H1 (cell line): Measurements from ENCODE around the gene NUFIP2. TPM values are rescaled to one million over a fixed set of nuclear protein-coding genes. Genes with fewer than 3 reads are reported as not detected.

ENCODE experiments used
- CTCF ChIA-PET: fragments of 300-600 bp; sonication (Branson Sonifier 250); formaldehyde crosslinking; loops from one replicate; lab custom pipeline; 2021; ENCODE audit not compliant: partially characterized antibody; lab: Charles Lee
- POLR2A ChIA-PET: fragments of 300-600 bp; sonication (Branson Sonifier 250); formaldehyde crosslinking; loops from one replicate; lab custom pipeline; 2021; ENCODE audit warnings: inconsistent platforms; ENCODE audit not compliant: partially characterized antibody; lab: Charles Lee
- DNase-seq, 2 experiments: peaks; one replicate each; pipeline versions ENCODE4 v3.0.0 to v3.0.0-alpha.2; 2010 to 2022; ENCODE audit warnings: low spot score in 2 of 2, low read depth in 1 of 2, mixed read lengths in 1 of 2
- FAIRE-seq: peaks from 2 replicates; lab custom pipeline; 2011; peaks lifted over from hg19 to GRCh38; lab: Jason Lieb, UNC
- H2AFZ ChIP-seq: 2 replicates; pipeline ENCODE4 v1.8.1; 2012; ENCODE audit warnings: low read length, inconsistent platforms
- H2AK5ac ChIP-seq: 2 replicates; pipeline ENCODE4 v1.6.1; 2013; ENCODE audit warnings: low read depth, low read length
- H2BK120ac ChIP-seq: replicated peaks from 2 replicates; pipeline ENCODE3; 2013; ENCODE audit warnings: low read depth, low read length, inconsistent platforms
- H2BK12ac ChIP-seq: 2 replicates; pipeline ENCODE4 v1.6.1; 2013; ENCODE audit warnings: low read depth, low read length
- H2BK15ac ChIP-seq: 2 replicates; pipeline ENCODE4 v1.6.1; 2013; ENCODE audit warnings: low read length
- H2BK20ac ChIP-seq: 2 replicates; pipeline ENCODE4 v1.6.1; 2013; ENCODE audit warnings: low read length
- H2BK5ac ChIP-seq: 2 replicates; pipeline ENCODE4 v1.6.1; 2013; ENCODE audit warnings: low read depth, low read length
- H3K14ac ChIP-seq: 2 replicates; pipeline ENCODE4 v1.6.1; 2013; ENCODE audit warnings: inconsistent platforms; ENCODE audit not compliant: insufficient read length
- H3K18ac ChIP-seq: 2 replicates; pipeline ENCODE4 v1.6.1; 2013; ENCODE audit warnings: low read length; ENCODE audit errors: extremely low read depth
- H3K23ac ChIP-seq: 2 replicates; pipeline ENCODE4 v1.6.1; 2013; ENCODE audit warnings: inconsistent platforms; ENCODE audit not compliant: insufficient read length
- H3K23me2 ChIP-seq: 2 replicates; pipeline ENCODE4 v1.6.1; 2013; ENCODE audit warnings: low read depth, low read length
- H3K27ac ChIP-seq: 2 replicates; pipeline ENCODE4 v1.6.1; 2011; ENCODE audit warnings: low read depth, low read length, inconsistent platforms
- H3K27me3 ChIP-seq, 4 experiments: replicated peaks in 1 of 4; 1 replicate in 1 of 4; 2 replicates in 3 of 4; pipeline versions ENCODE4 v1.6.1 to v1.8.1; 2011 to 2013; ENCODE audit warnings: low read length in 3 of 4, mild to moderate bottlenecking in 3 of 4, inconsistent platforms in 2 of 4, mixed read lengths in 2 of 4, moderate library complexity in 1 of 4; ENCODE audit not compliant: control insufficient read depth in 3 of 4, insufficient read depth in 3 of 4; ENCODE audit errors: extremely low read depth in 1 of 4
- H3K36me3 ChIP-seq, 4 experiments: 2 replicates each; pipeline versions ENCODE4 v1.6.1 to v1.8.1; 2011 to 2013; ENCODE audit warnings: mild to moderate bottlenecking in 4 of 4, low read length in 3 of 4, moderate library complexity in 2 of 4, control low read depth in 1 of 4, inconsistent platforms in 1 of 4; ENCODE audit not compliant: insufficient read depth in 4 of 4, control insufficient read depth in 2 of 4
- H3K4ac ChIP-seq: replicated peaks from 2 replicates; pipeline ENCODE3; 2013; ENCODE audit warnings: low read length, low read depth, mixed read lengths, inconsistent platforms; ENCODE audit not compliant: insufficient read length
- H3K4me1 ChIP-seq, 4 experiments: replicated peaks in 1 of 4; 1 replicate in 1 of 4; 2 replicates in 3 of 4; pipeline versions ENCODE4 v1.6.1 to v1.8.1; 2011 to 2013; ENCODE audit warnings: low read length in 3 of 4, inconsistent platforms in 2 of 4, mixed read lengths in 1 of 4; ENCODE audit not compliant: insufficient read depth in 4 of 4, control insufficient read depth in 3 of 4
- H3K4me2 ChIP-seq, 2 experiments: 2 replicates each; pipeline versions ENCODE4 v1.6.1 to v1.8.1; 2011 to 2013; ENCODE audit warnings: low read depth in 2 of 2, low read length in 2 of 2, control low read depth in 1 of 2, inconsistent platforms in 1 of 2, mild to moderate bottlenecking in 1 of 2; ENCODE audit not compliant: insufficient read depth in 1 of 2
- H3K4me3 ChIP-seq, 4 experiments: fragments of 200-600, 300-600 bp in 1 of 4; sonication (generic), shearing (Covaris generic), sonication (Bioruptor Twin) in 1 of 4; 2 replicates each; pipeline versions ENCODE4 v1.5.1 to v1.8.1; 2011 to 2016; ENCODE audit warnings: low read length in 4 of 4, low read depth in 3 of 4, control low read depth in 2 of 4, inconsistent platforms in 2 of 4, mild to moderate bottlenecking in 2 of 4, mixed read lengths in 1 of 4, moderate library complexity in 1 of 4; ENCODE audit not compliant: insufficient read depth in 2 of 4; ENCODE audit errors: extremely low read depth in 1 of 4
- H3K56ac ChIP-seq: replicated peaks from 2 replicates; pipeline ENCODE3; 2013; ENCODE audit warnings: low read depth, mild to moderate bottlenecking, mixed read lengths, low read length, inconsistent platforms; ENCODE audit not compliant: insufficient read length
- H3K79me1 ChIP-seq: 2 replicates; pipeline ENCODE4 v1.6.1; 2013; ENCODE audit warnings: low read depth, low read length, control low read depth
- H3K79me2 ChIP-seq, 2 experiments: 2 replicates each; pipeline versions ENCODE4 v1.6.1 to v1.8.1; 2012 to 2013; ENCODE audit warnings: low read length in 2 of 2, mild to moderate bottlenecking in 2 of 2, inconsistent platforms in 1 of 2; ENCODE audit not compliant: insufficient read depth in 2 of 2, control insufficient read depth in 1 of 2
- H3K9ac ChIP-seq, 4 experiments: replicated peaks in 1 of 4; 1 replicate in 1 of 4; 2 replicates in 3 of 4; pipeline versions ENCODE4 v1.6.1 to v1.8.1; 2011 to 2013; ENCODE audit warnings: low read depth in 3 of 4, low read length in 3 of 4, control low read depth in 2 of 4, mild to moderate bottlenecking in 2 of 4, moderate library complexity in 2 of 4, inconsistent platforms in 1 of 4; ENCODE audit errors: extremely low read depth in 1 of 4
- H3K9me3 ChIP-seq, 2 experiments: 2 replicates each; pipeline versions ENCODE4 v1.6.1 to v1.8.1; 2012 to 2013; ENCODE audit warnings: mild to moderate bottlenecking in 2 of 2, moderate library complexity in 2 of 2, control low read depth in 1 of 2, inconsistent platforms in 1 of 2, low read depth in 1 of 2, low read length in 1 of 2, mixed read lengths in 1 of 2; ENCODE audit not compliant: insufficient read depth in 2 of 2
- H4K20me1 ChIP-seq, 2 experiments: replicated peaks in 1 of 2; 2 replicates each; pipeline versions ENCODE3 to v1.8.1; 2011 to 2013; ENCODE audit warnings: inconsistent platforms in 2 of 2, low read length in 2 of 2, mild to moderate bottlenecking in 1 of 2; ENCODE audit not compliant: insufficient read depth in 2 of 2, control insufficient read depth in 1 of 2
- H4K5ac ChIP-seq: 2 replicates; pipeline ENCODE4 v1.6.1; 2013; ENCODE audit warnings: low read length, low read depth, mixed read lengths, inconsistent platforms; ENCODE audit not compliant: insufficient read length
- H4K8ac ChIP-seq: 2 replicates; pipeline ENCODE4 v1.8.0; 2013; ENCODE audit warnings: mild to moderate bottlenecking, moderate library complexity, low read length, inconsistent platforms; ENCODE audit not compliant: insufficient read depth; ENCODE audit errors: extremely low read depth
- H4K91ac ChIP-seq: replicated peaks from 2 replicates; pipeline ENCODE3; 2013; ENCODE audit warnings: low read length, mixed read lengths, inconsistent platforms; ENCODE audit not compliant: insufficient read length
- ASH2L ChIP-seq: fragments of 200-600, 300-600 bp; sonication (generic); IDR thresholded peaks from one replicate; pipeline ENCODE4 v1.7.1; 2017; ENCODE audit warnings: low read length
- ATF3 ChIP-seq: IDR thresholded peaks from 2 replicates; pipeline ENCODE4 v1.6.1; 2011; ENCODE audit warnings: low read depth, mild to moderate bottlenecking, low read length; ENCODE audit not compliant: insufficient read depth
- CBX5 ChIP-seq: fragments of 300-800, 300-1000 bp; sonication (generic); IDR thresholded peaks from 2 replicates; pipeline ENCODE4 v1.7.1; 2016; ENCODE audit warnings: antibody characterized with exemption, low read length, low read depth
- CEBPB ChIP-seq: IDR thresholded peaks from 2 replicates; pipeline ENCODE4 v1.6.1; 2012; ENCODE audit warnings: low read depth, low read length
- CHD1 ChIP-seq: IDR thresholded peaks from 2 replicates; pipeline ENCODE4 v1.6.1; 2012; ENCODE audit warnings: low read depth, low read length, improper control_type of control experiment
- CHD2 ChIP-seq: IDR thresholded peaks from 2 replicates; pipeline ENCODE4 v1.6.1; 2012; ENCODE audit warnings: low read length, improper control_type of control experiment
- CREB1 ChIP-seq: IDR thresholded peaks from 2 replicates; pipeline ENCODE4 v1.6.1; 2012; ENCODE audit warnings: inconsistent platforms
- CTBP2 ChIP-seq: IDR thresholded peaks from 2 replicates; pipeline ENCODE4 v1.7.0; 2011; ENCODE audit warnings: borderline replicate concordance, mild to moderate bottlenecking, moderate library complexity, mixed read lengths, low read length; ENCODE audit not compliant: insufficient read depth, insufficient read length
- GTF2F1 ChIP-seq: IDR thresholded peaks from 2 replicates; pipeline ENCODE4 v1.6.1; 2012; ENCODE audit warnings: low read depth, low read length, improper control_type of control experiment, borderline replicate concordance
- HDAC6 ChIP-seq: IDR thresholded peaks from one replicate; pipeline ENCODE4 v1.7.1; 2012; ENCODE audit warnings: low read depth, mild to moderate bottlenecking, inconsistent platforms, low read length, moderate library complexity
- KDM5A ChIP-seq: fragments of 200-600 bp; IDR thresholded peaks from 2 replicates; pipeline ENCODE4 v1.7.1; 2012; ENCODE audit warnings: mild to moderate bottlenecking, low read length, inconsistent platforms, mixed read lengths
- PHF8 ChIP-seq: fragments of 200-600 bp; sonication (generic); conservative IDR thresholded peaks from 2 replicates; pipeline ENCODE4 v1.7.1; 2012; ENCODE audit warnings: low read depth, mild to moderate bottlenecking, inconsistent platforms, low read length, moderate library complexity
- RAD21 ChIP-seq, 2 experiments: IDR thresholded peaks in 1 of 2; conservative IDR thresholded peaks in 1 of 2; 2 replicates each; pipeline ENCODE4 v1.6.1; 2011; ENCODE audit warnings: low read depth in 2 of 2, low read length in 2 of 2, improper control_type of control experiment in 1 of 2, inconsistent platforms in 1 of 2, mild to moderate bottlenecking in 1 of 2, moderate library complexity in 1 of 2
- SUZ12 ChIP-seq: fragments of 200-600 bp; sonication (generic); IDR thresholded peaks from 2 replicates; pipeline ENCODE4 v1.6.1; 2012; ENCODE audit warnings: mild to moderate bottlenecking, inconsistent platforms, low read length, moderate library complexity, mixed read lengths
- WGBS, 2 experiments: shearing (Covaris generic) in 1 of 2; methylation state at CpG; one replicate each; pipeline versions ENCODE4 v1.1.6 to v1.1.7; 2013 to 2015; ENCODE audit warnings: low lambda C conversion rate in 2 of 2, mixed read lengths in 2 of 2, inconsistent platforms in 1 of 2, low coverage in 1 of 2, missing lambda C conversion rate in 1 of 2; ENCODE audit not compliant: insufficient replicate concordance in 2 of 2, insufficient coverage in 1 of 2, insufficient read length in 1 of 2; ENCODE audit errors: extremely low coverage in 1 of 2, missing lambda C conversion rate in 1 of 2; 5-methylcytosine and 5-hydroxymethylcytosine counted together
- polyA plus RNA-seq, 7 experiments: library from polyadenylated mRNA; depleted of rRNA in 3 of 7; stranded (reverse) in 5 of 7; unstranded in 2 of 7; fragments of >200 nt in 5 of 7; fragments of 200-250 nt in 2 of 7; gene quantifications; 1 replicate in 5 of 7; 2 replicates in 1 of 7; 4 replicates in 1 of 7; pipeline versions ENCODE4 v1.2.1 to v1.2.3, GENCODE V29; 2011 to 2013; ENCODE audit warnings: missing spikeins in 2 of 7, mixed read lengths in 2 of 7
- total RNA-seq: library from RNA; stranded (reverse); fragmentation: NEBNext Ultra II Directional; extraction: Animal tissue kit (Norgen Biotek cat#: 25700); gene quantifications from 2 replicates; pipeline ENCODE4 v1.2.1, GENCODE V29; 2021

NUFIP2 gene
- total and polyA plus RNA-seq, 2 of the 8 experiments (the other 6 are each of a cell fraction or from before 2014, with no cell fraction given): 65.9 to 118 TPM

- Histone ChIP-seq H3K4me3 (peak overlapping the region in 1 of 4 experiments; percentile 4; a peak in 1 of 8 replicates), H4K20me1 (no peaks in the 10 kb centered on the region), H2BK120ac (no peak overlapping the region), H3K18ac (no peak overlapping the region), H2BK20ac (no peak overlapping the region), H3K23ac (no peak overlapping the region), H3K9ac (no peak overlapping the region), H4K8ac (no peak overlapping the region), H3K4me1 (peaks cover 7 to 13% (median 9%) of the 10 kb centered on the region in 4 experiments; a peak in 6 of 7 replicates), H3K56ac (no peak overlapping the region), H3K79me2 (no peaks in the 10 kb centered on the region), H2AK5ac (no peak overlapping the region), H3K4ac (no peak overlapping the region), H3K23me2 (no peaks in the 10 kb centered on the region), H3K9me3 (no peaks in the 10 kb centered on the region), H3K27me3 (no peaks in the 10 kb centered on the region; a peak in 1 of 7 replicates), H3K36me3 (no peaks in the 10 kb centered on the region), H3K27ac (no peak overlapping the region), H4K91ac (no peak overlapping the region), H2BK5ac (no peak overlapping the region), H2AFZ (peak overlapping the region; percentile 16; the same call in 1 of the 2 replicates), H4K5ac (no peak overlapping the region), H3K4me2 (peak overlapping the region; percentile 29 to 39; a peak in 1 of 4 replicates), H3K14ac (no peak overlapping the region), H3K79me1 (no peaks in the 10 kb centered on the region), H2BK12ac (no peak overlapping the region), H2BK15ac (no peak overlapping the region)
- WGBS, 2 experiments: 48% methylated on average over 2 of the region's 2 CpGs; no CpG with 5 or more reads in 1 of the 2 experiments
- DNase-seq (no peak), FAIRE-seq (no peak)
- ChIA-PET CTCF (interaction anchor here (0.8 to 5.1 kb wide), 9 partner anchors 9 to 117 kb away, joined by 3 to 34 read pairs (median 4); partner anchors contain the start of gene MYO18A), POLR2A (interaction anchor here (0.8 to 1.7 kb wide), 2 partner anchors 11 to 16 kb away, joined by 3 to 10 read pairs; no protein-coding TSS in a partner anchor)
- TF ChIP-seq CREB1 (no peak), KDM5A (no peak), RAD21 (IDR thresholded peaks at IDR 0.05 in 1 of 2, conservative IDR thresholded peaks at IDR 0.05 in 1 of 2; ENCODE audit: low read depth in 2 of 2, low read length in 2 of 2) (no peak), CEBPB (no peak), ASH2L (no peak), GTF2F1 (no peak), CBX5 (no peak), CHD2 (no peak), CTBP2 (no peak), ATF3 (no peak), HDAC6 (no peak), SUZ12 (no peak), CHD1 (no peak), PHF8 (no peak)
These were observed 53.5 kb downstream of the NUFIP2 start for GRCh38 chr17:29240477-29240876.
